SK-N-SH (cell line): ENCODE results near the gene ITPRID2. TPM values are rescaled to one million over a fixed set of nuclear protein-coding genes. Genes with fewer than 3 reads are reported as not detected.

Experiments used
- CTCF ChIA-PET: fragments of 300-600, 350-600 bp; formaldehyde crosslinking; extraction: SDS; loops from one replicate; lab custom pipeline; 2021; lab: Yijun Ruan, JAX
- POLR2A ChIA-PET: fragments of 350-600 bp; sonication (Branson Sonifier 250); formaldehyde crosslinking; extraction: SDS; loops from one replicate; lab custom pipeline; 2020; ENCODE audit warnings: antibody characterized with exemption, inconsistent platforms; lab: Yijun Ruan, JAX
- DNase-seq: peaks from one replicate; pipeline ENCODE4 v3.0.0; 2012
- H2AFZ ChIP-seq: fragments of 200-600 bp; sonication (generic); 2 replicates; pipeline ENCODE4 v1.8.1; 2016; ENCODE audit warnings: antibody characterized with exemption, mild to moderate bottlenecking, low read depth
- H3F3A ChIP-seq: fragments of 200-600 bp; sonication (generic); replicated peaks from 2 replicates; pipeline ENCODE3; 2016; ENCODE audit warnings: antibody characterized with exemption, mild to moderate bottlenecking; ENCODE audit not compliant: insufficient read depth
- H3K27ac ChIP-seq, 2 experiments: fragments of 200-500 bp in 1 of 2; fragments of 200-600 bp in 1 of 2; sonication (Bioruptor generic) in 1 of 2; sonication (generic), shearing (Covaris generic) in 1 of 2; 2 replicates each; pipeline versions ENCODE4 v1.5.1 to v1.6.1; 2014 to 2016; ENCODE audit warnings: low read depth in 2 of 2, inconsistent platforms in 1 of 2, low read length in 1 of 2, mild to moderate bottlenecking in 1 of 2, mixed read lengths in 1 of 2
- H3K27me3 ChIP-seq: fragments of 200-600 bp; sonication (generic), shearing (Covaris generic); 2 replicates; pipeline ENCODE4 v1.6.1; 2016; ENCODE audit warnings: mixed run types; ENCODE audit not compliant: insufficient read depth
- H3K36me3 ChIP-seq, 2 experiments: fragments of 200-500 bp in 1 of 2; fragments of 200-600 bp in 1 of 2; sonication (Bioruptor generic) in 1 of 2; sonication (generic) in 1 of 2; replicated peaks in 1 of 2; 2 replicates each; pipeline versions ENCODE3 to v1.5.1; 2014 to 2016; ENCODE audit warnings: low read length in 1 of 2, mild to moderate bottlenecking in 1 of 2; ENCODE audit not compliant: insufficient read depth in 2 of 2, control insufficient read depth in 1 of 2
- H3K4me1 ChIP-seq, 2 experiments: fragments of 200-500 bp in 1 of 2; fragments of 200-600 bp in 1 of 2; sonication (Bioruptor generic) in 1 of 2; sonication (generic), shearing (Covaris generic) in 1 of 2; 2 replicates each; pipeline versions ENCODE4 v1.5.1 to v1.6.1; 2014 to 2016; ENCODE audit warnings: low read depth in 1 of 2, low read length in 1 of 2, mixed run types in 1 of 2; ENCODE audit not compliant: insufficient read depth in 2 of 2, control insufficient read depth in 1 of 2
- H3K4me2 ChIP-seq: fragments of 200-600 bp; sonication (generic), shearing (Covaris generic); 2 replicates; pipeline ENCODE4 v1.6.1; 2017; ENCODE audit warnings: mixed run types
- H3K4me3 ChIP-seq, 2 experiments: fragments of 200-500 bp in 1 of 2; fragments of 200-600 bp in 1 of 2; sonication (Bioruptor generic) in 1 of 2; sonication (generic), shearing (Covaris generic) in 1 of 2; 2 replicates each; pipeline versions ENCODE4 v1.5.1 to v1.8.1; 2014 to 2016; ENCODE audit warnings: low read depth in 2 of 2, inconsistent platforms in 1 of 2, low read length in 1 of 2, mild to moderate bottlenecking in 1 of 2, mixed read lengths in 1 of 2, moderate library complexity in 1 of 2
- H3K79me2 ChIP-seq: fragments of 200-600 bp; sonication (generic); 2 replicates; pipeline ENCODE4 v1.8.1; 2017; ENCODE audit warnings: mild to moderate bottlenecking; ENCODE audit not compliant: insufficient read depth
- H3K9ac ChIP-seq: fragments of 200-600 bp; sonication (generic); 2 replicates; pipeline ENCODE4 v1.6.1; 2017; ENCODE audit warnings: mixed run types
- H3K9me2 ChIP-seq: fragments of 200-600 bp; sonication (generic); 2 replicates; pipeline ENCODE4 v1.6.1; 2017; ENCODE audit warnings: mixed run types
- H3K9me3 ChIP-seq: fragments of 200-600 bp; sonication (generic); 2 replicates; pipeline ENCODE4 v1.6.1; 2017; ENCODE audit warnings: mixed run types, mild to moderate bottlenecking, moderate library complexity
- H4K20me1 ChIP-seq: fragments of 200-600 bp; sonication (generic); 2 replicates; pipeline ENCODE4 v1.6.1; 2017; ENCODE audit warnings: mild to moderate bottlenecking, mixed run types; ENCODE audit not compliant: insufficient read depth
- ELF1 ChIP-seq: IDR thresholded peaks from 2 replicates; pipeline ENCODE4 v1.4.0; 2012
- EP300 ChIP-seq, 2 experiments: IDR thresholded peaks; 2 replicates each; pipeline versions ENCODE4 v1.4.0 to v1.6.1; 2012; ENCODE audit warnings: borderline replicate concordance in 1 of 2, low read depth in 1 of 2, low read length in 1 of 2
- FOSL2 ChIP-seq: IDR thresholded peaks from 2 replicates; pipeline ENCODE4 v1.4.0; 2012; ENCODE audit warnings: low read depth, mild to moderate bottlenecking, moderate library complexity, borderline replicate concordance
- FOXM1 ChIP-seq: IDR thresholded peaks from 2 replicates; pipeline ENCODE4 v1.4.0; 2012; ENCODE audit warnings: low read depth, mild to moderate bottlenecking
- GABPA ChIP-seq: IDR thresholded peaks from 2 replicates; pipeline ENCODE4 v1.4.0; 2012; ENCODE audit warnings: low read depth, mild to moderate bottlenecking
- GATA2 ChIP-seq: sonication (generic); formaldehyde crosslinking; IDR thresholded peaks from 2 replicates; pipeline ENCODE4 v1.5.0; 2020; ENCODE audit warnings: mild to moderate bottlenecking, missing genetic modification reagents
- IRF3 ChIP-seq: fragments of 150-350 bp; IDR thresholded peaks from 2 replicates; pipeline ENCODE4 v1.6.1; 2016; ENCODE audit warnings: mild to moderate bottlenecking, low read depth, low read length
- JUND ChIP-seq: IDR thresholded peaks from 2 replicates; pipeline ENCODE4 v1.4.0; 2012
- MAX ChIP-seq: IDR thresholded peaks from 2 replicates; pipeline ENCODE4 v1.4.0; 2012; ENCODE audit warnings: low read depth
- MEF2A ChIP-seq: IDR thresholded peaks from 2 replicates; pipeline ENCODE4 v1.4.0; 2012; ENCODE audit warnings: low read depth, borderline replicate concordance
- MXI1 ChIP-seq: IDR thresholded peaks from 2 replicates; pipeline ENCODE4 v1.6.1; 2012; ENCODE audit warnings: mild to moderate bottlenecking, low read depth, low read length, improper control_type of control experiment
- POLR2AphosphoS5 ChIP-seq: IDR thresholded peaks from 2 replicates; pipeline ENCODE4 v1.6.1; 2012; ENCODE audit warnings: low read depth, low read length
- REST ChIP-seq: IDR thresholded peaks from 2 replicates; pipeline ENCODE4 v1.6.1; 2012; ENCODE audit warnings: mild to moderate bottlenecking, low read depth, low read length, moderate library complexity
- SIN3A ChIP-seq: IDR thresholded peaks from 2 replicates; pipeline ENCODE4 v1.6.1; 2012; ENCODE audit warnings: low read depth, mild to moderate bottlenecking, low read length, moderate library complexity, borderline replicate concordance
- SMC3 ChIP-seq: IDR thresholded peaks from 2 replicates; pipeline ENCODE4 v1.6.1; 2012; ENCODE audit warnings: low read depth, low read length, improper control_type of control experiment
- TAF1 ChIP-seq: IDR thresholded peaks from 2 replicates; pipeline ENCODE4 v1.6.1; 2012; ENCODE audit warnings: low read depth, mild to moderate bottlenecking, low read length, moderate library complexity, borderline replicate concordance
- TEAD4 ChIP-seq: IDR thresholded peaks from 2 replicates; pipeline ENCODE4 v1.4.0; 2012; ENCODE audit warnings: mild to moderate bottlenecking, borderline replicate concordance; ENCODE audit not compliant: insufficient read depth
- USF2 ChIP-seq: fragments of 150-350 bp; IDR thresholded peaks from 2 replicates; pipeline ENCODE4 v1.6.1; 2017; ENCODE audit warnings: antibody characterized with exemption, low read length, low read depth, borderline replicate concordance
- WGBS: methylation state at CpG from one replicate; pipeline ENCODE4 v1.1.6; 2017; ENCODE audit warnings: low lambda C conversion rate; 5-methylcytosine and 5-hydroxymethylcytosine counted together
- polyA plus RNA-seq, 3 experiments: library from polyadenylated mRNA; depleted of rRNA; stranded (reverse); fragments of >200 nt; gene quantifications; 2 replicates each; pipeline ENCODE4 v1.2.3, GENCODE V29; 2012

ITPRID2 gene
- polyA plus RNA-seq, 1 of the 3 experiments (the other 2 are of a cell fraction), result 41.9 TPM

GRCh38 chr2:181872178-181872577, 19.4 kb upstream of the ITPRID2 start:
- Histone ChIP-seq H3K4me2 (no peak overlapping the region), H3K9ac (no peak overlapping the region), H2AFZ (no peak overlapping the region), H3K4me1 (no peaks in the 10 kb centered on the region; a peak in 1 of 4 replicates), H3K27me3 (no peaks in the 10 kb centered on the region), H4K20me1 (no peaks in the 10 kb centered on the region), H3K27ac (no peak overlapping the region), H3K4me3 (no peak overlapping the region), H3K79me2 (no peaks in the 10 kb centered on the region), H3K36me3 (no peaks in the 10 kb centered on the region), H3F3A (no peaks in the 10 kb centered on the region), H3K9me2 (no peaks in the 10 kb centered on the region), H3K9me3 (no peaks in the 10 kb centered on the region)
- 97% methylated on average over 1 of the region's 1 CpG for WGBS
- CTCF ChIA-PET, result no interaction called here
- no peak for DNase-seq
- TF ChIP-seq JUND, result no peak
- TF ChIP-seq GABPA, result no peak
- TF ChIP-seq ELF1, result no peak
- no peak for TF ChIP-seq SIN3A
- TF ChIP-seq MXI1, result no peak
- TF ChIP-seq USF2, result no peak
- no peak for TF ChIP-seq TEAD4
- TF ChIP-seq MEF2A, result no peak
- TF ChIP-seq FOSL2, result no peak
- TF ChIP-seq GATA2 (CRISPR knock-in tag), result no peak
- no peak for TF ChIP-seq FOXM1
- TF ChIP-seq REST, result no peak
- no peak for TF ChIP-seq POLR2AphosphoS5
- no peak for TF ChIP-seq EP300 (IDR thresholded peaks at IDR 0.05; ENCODE audit: borderline replicate concordance in 1 of 2, low read depth in 1 of 2, low read length in 1 of 2)
- TF ChIP-seq MAX, result no peak
- no peak for TF ChIP-seq SMC3
- TF ChIP-seq TAF1, result no peak
- no peak for TF ChIP-seq IRF3
- POLR2A ChIA-PET, result no interaction called here
